GM21723 (cell line): Measurements from ENCODE around the gene STAT2.

Experiments
- ATAC-seq: cut with Tn5 transposase; IDR thresholded peaks from one replicate; pipeline ENCODE4 v1.9.1; 2021; ENCODE audit warnings: mild to moderate bottlenecking, moderate library complexity; ENCODE audit not compliant: unreplicated experiment

The STAT2 gene

DNA sequence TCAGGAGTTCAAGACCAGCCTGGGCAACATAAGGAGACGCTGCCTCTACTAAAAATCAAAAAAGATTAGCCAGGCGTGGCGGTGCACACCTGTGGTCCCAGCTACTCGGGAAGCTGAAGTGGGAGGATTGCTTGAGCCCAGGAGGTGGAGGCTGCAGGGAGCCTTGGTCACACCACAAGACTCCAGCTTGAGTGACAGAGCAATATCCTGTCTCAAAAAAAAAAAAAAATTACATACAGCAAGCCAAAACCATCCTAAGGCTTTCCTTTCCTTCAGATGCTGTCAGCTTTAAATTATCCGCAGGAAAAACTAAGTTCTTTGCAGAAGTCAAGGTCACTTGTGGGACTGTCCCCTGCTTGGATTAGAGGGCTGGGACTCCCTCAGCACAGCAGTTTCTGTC is 61.1 kb downstream of the STAT2 start:
- ATAC-seq = no peak

DNA sequence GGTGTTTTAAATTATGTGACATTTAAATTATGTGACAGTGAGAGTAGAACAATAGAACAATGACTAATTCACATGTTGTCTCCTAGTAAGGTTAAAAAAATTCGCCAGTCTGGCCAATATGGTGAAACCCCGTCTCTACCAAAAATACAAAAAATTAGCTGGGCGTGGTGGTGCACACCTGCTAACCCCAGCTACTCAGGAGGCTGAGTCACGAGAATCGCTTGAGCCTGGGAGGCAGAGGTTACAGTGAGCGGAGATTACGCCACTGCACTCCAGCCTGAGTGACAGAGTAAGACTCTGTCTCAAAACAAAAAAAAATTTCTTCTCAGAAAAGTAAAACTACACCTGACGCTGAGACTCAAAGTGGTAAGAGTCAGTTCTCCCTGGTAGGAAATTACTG is 62.5 kb downstream of the STAT2 start:
- no peak for ATAC-seq

DNA sequence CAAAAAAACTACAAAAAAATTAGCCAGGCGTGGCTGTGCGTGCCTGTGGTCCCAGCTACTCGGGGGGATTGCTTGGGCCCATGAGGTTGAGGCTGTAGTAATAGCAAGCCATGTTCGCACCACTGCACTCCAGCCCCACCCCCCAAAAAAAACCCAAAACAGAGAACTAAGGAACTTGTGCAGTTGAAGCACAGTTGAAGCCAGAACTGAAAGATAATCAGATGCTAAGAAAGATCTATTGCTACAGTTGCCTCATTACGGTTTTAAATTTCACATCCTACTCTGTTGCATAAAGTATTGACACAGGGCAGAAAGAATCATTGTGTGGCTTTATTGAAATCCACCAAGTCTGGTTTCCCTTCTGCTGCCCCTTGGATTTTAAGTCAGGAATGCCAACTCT is 63.6 kb downstream of the STAT2 start:
- no peak for ATAC-seq

DNA sequence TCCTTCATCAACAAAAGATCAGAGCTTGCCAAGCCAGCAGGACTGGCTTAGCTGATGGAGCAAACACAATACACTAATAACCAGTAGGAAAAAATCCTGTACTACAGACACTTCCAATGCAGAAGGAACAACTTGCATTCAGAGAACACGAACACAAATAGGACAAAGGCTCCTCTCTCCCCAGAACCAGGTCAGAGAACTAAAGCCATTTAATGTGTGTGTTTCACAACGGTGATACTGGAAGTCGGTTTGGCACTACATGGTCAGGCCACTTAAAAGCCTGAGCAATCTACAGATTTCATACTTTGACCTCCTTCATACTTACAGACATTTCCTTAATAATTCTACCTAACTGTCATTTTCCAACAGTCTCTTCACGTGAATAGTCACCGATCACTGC is 66.1 kb downstream of the STAT2 start:
- ATAC-seq = no peak
